CD4-positive, alpha-beta T cell treated with Interleukin-15 for 1 hour (primary cell): ENCODE measurements around the gene CRB2.

Source experiments
- DNase-seq: peaks from one replicate; pipeline ENCODE4 v3.0.0-alpha.2; 2020

CRB2 gene

GRCh38 chr9:123349033-123349432, 7.0 kb upstream of the CRB2 start:
- DNase-seq = no peak

GRCh38 chr9:123349691-123350480, 6.1 kb upstream of the CRB2 start:
- DNase-seq = peak; percentile 57

- DNase-seq = no peak
These were observed 5.2 kb upstream of the CRB2 start for GRCh38 chr9:123350590-123351310.

GRCh38 chr9:123353041-123353440, 3.0 kb upstream of the CRB2 start:
- no peak for DNase-seq

- peak; percentile 36 for DNase-seq
These were observed 1.9 kb upstream of the CRB2 start for GRCh38 chr9:123353984-123354591.

- no peak for DNase-seq
These were observed 1.0 kb upstream of the CRB2 start for GRCh38 chr9:123354806-123355508.

- DNase-seq = no peak
These were observed 1.1 kb downstream of the CRB2 start for GRCh38 chr9:123356851-123357742.

- no peak for DNase-seq
These were observed 1.7 kb downstream of the CRB2 start for GRCh38 chr9:123357743-123358059.

GRCh38 chr9:123358181-123358905, 2.3 kb downstream of the CRB2 start:
- no peak for DNase-seq

GRCh38 chr9:123359106-123359505, 3.1 kb downstream of the CRB2 start:
- no peak for DNase-seq

- no peak for DNase-seq
These were observed 3.5 kb downstream of the CRB2 start for GRCh38 chr9:123359546-123359945.

- DNase-seq = peak; percentile 28
These were observed 4.4 kb downstream of the CRB2 start for GRCh38 chr9:123360161-123361085.

- no peak for DNase-seq
These were observed 5.2 kb downstream of the CRB2 start for GRCh38 chr9:123361086-123361730.

- no peak for DNase-seq
These were observed 5.9 kb downstream of the CRB2 start for GRCh38 chr9:123361731-123362510.

GRCh38 chr9:123362856-123363255, 6.9 kb downstream of the CRB2 start:
- DNase-seq = no peak

GRCh38 chr9:123364241-123364824, 8.3 kb downstream of the CRB2 start:
- DNase-seq = no peak

- no peak for DNase-seq
These were observed 9.4 kb downstream of the CRB2 start for GRCh38 chr9:123365287-123365880.

GRCh38 chr9:123365881-123366528, 10.0 kb downstream of the CRB2 start:
- no peak for DNase-seq
